GF-D8 (cell line): ENCODE measurements around the gene CDC42BPB.

Experiments
- DNase-seq: peaks from one replicate; lab custom pipeline; 2025; lab: John Stamatoyannopoulos, UW

CDC42BPB gene

GRCh38 chr14:102944448-102945330 is 112.7 kb downstream of the CDC42BPB start:
- no peak for DNase-seq

- no peak for DNase-seq
Observed at GRCh38 chr14:102943979-102944378, 113.4 kb downstream of the CDC42BPB start.

- DNase-seq: no peak
Observed at GRCh38 chr14:102943454-102943853, 113.9 kb downstream of the CDC42BPB start.

- no peak for DNase-seq
Observed at GRCh38 chr14:102942069-102942468, 115.3 kb downstream of the CDC42BPB start.

GRCh38 chr14:102941419-102942011 is 115.8 kb downstream of the CDC42BPB start:
- DNase-seq: no peak

GRCh38 chr14:102940729-102941362 is 116.5 kb downstream of the CDC42BPB start:
- no peak for DNase-seq

- DNase-seq: no peak
Observed at GRCh38 chr14:102939820-102940561, 117.4 kb downstream of the CDC42BPB start.

GRCh38 chr14:102939329-102939728 is 118.0 kb downstream of the CDC42BPB start:
- DNase-seq: no peak

- no peak for DNase-seq
Observed at GRCh38 chr14:102938191-102938590, 119.2 kb downstream of the CDC42BPB start.

GRCh38 chr14:102937331-102938175 is 119.8 kb downstream of the CDC42BPB start:
- DNase-seq: no peak

GRCh38 chr14:102935756-102936155 is 121.6 kb downstream of the CDC42BPB start:
- DNase-seq: no peak

- no peak for DNase-seq
Observed at GRCh38 chr14:102933618-102934231, 123.6 kb downstream of the CDC42BPB start.

- DNase-seq: no peak
Observed at GRCh38 chr14:102932484-102933248, 124.7 kb downstream of the CDC42BPB start.

GRCh38 chr14:102931580-102932285 is 125.6 kb downstream of the CDC42BPB start:
- no peak for DNase-seq

- no peak for DNase-seq
Observed at GRCh38 chr14:102930753-102931579, 126.4 kb downstream of the CDC42BPB start.

- no peak for DNase-seq
Observed at GRCh38 chr14:102930138-102930752, 127.1 kb downstream of the CDC42BPB start.

GRCh38 chr14:102929241-102930137 is 127.9 kb downstream of the CDC42BPB start:
- no peak for DNase-seq
